OCI-LY7 (cell line): ENCODE data around the gene IL2RA. TPM values are rescaled to one million over a fixed set of nuclear protein-coding genes. Genes with fewer than 3 reads are reported as not detected.

Experiments
- BruUV-seq: library from RNA; stranded (reverse); fragments of 400-500 nt; replicated peaks from 2 replicates; lab custom pipeline; 2021; lab: Mats Ljungman, UMichigan
- CTCF ChIA-PET: fragments of 300-600 bp; sonication (Branson Sonifier 250); formaldehyde crosslinking; loops from one replicate; lab custom pipeline; 2022; ENCODE audit warnings: antibody characterized with exemption; ENCODE audit not compliant: unreplicated experiment; lab: Charles Lee
- POLR2A ChIA-PET: fragments of 300-600 bp; sonication (Branson Sonifier 250); formaldehyde crosslinking; loops from one replicate; lab custom pipeline; 2022; ENCODE audit warnings: antibody characterized with exemption; lab: Charles Lee
- DNase-seq: peaks from one replicate; pipeline ENCODE4 v3.0.0-alpha.2; 2015; ENCODE audit warnings: low spot score
- H2AFZ ChIP-seq: fragments of 200-600 bp; sonication (generic), shearing (Covaris generic); 2 replicates; pipeline ENCODE4 v1.6.1; 2014; ENCODE audit warnings: mild to moderate bottlenecking, antibody characterized with exemption, low read length, moderate library complexity
- H3K27ac ChIP-seq: fragments of 200-600 bp; sonication (generic); 2 replicates; pipeline ENCODE4 v1.5.1; 2014; ENCODE audit warnings: mixed run types, low read depth, mild to moderate bottlenecking, moderate library complexity, low read length, inconsistent platforms; ENCODE audit not compliant: poor library complexity, severe bottlenecking
- H3K36me3 ChIP-seq: fragments of 200-600 bp; sonication (generic); 2 replicates; pipeline ENCODE4 v1.6.1; 2014; ENCODE audit warnings: mild to moderate bottlenecking, antibody characterized with exemption, low read length, moderate library complexity, mixed read lengths; ENCODE audit not compliant: insufficient read depth
- H3K4me1 ChIP-seq: fragments of 200-600 bp; sonication (generic); 2 replicates; pipeline ENCODE4 v1.5.1; 2014; ENCODE audit warnings: mild to moderate bottlenecking, low read length; ENCODE audit not compliant: insufficient read depth, poor library complexity, severe bottlenecking
- H3K4me2 ChIP-seq: fragments of 200-600 bp; sonication (generic); 2 replicates; pipeline ENCODE4 v1.6.1; 2014; ENCODE audit warnings: mild to moderate bottlenecking, low read length
- H3K4me3 ChIP-seq: fragments of 200-600 bp; sonication (generic); 2 replicates; pipeline ENCODE4 v1.5.1; 2014; ENCODE audit warnings: mild to moderate bottlenecking, low read depth, low read length; ENCODE audit not compliant: poor library complexity, severe bottlenecking
- H3K79me2 ChIP-seq: fragments of 200-600 bp; sonication (generic); 2 replicates; pipeline ENCODE4 v1.6.1; 2016; ENCODE audit warnings: low read depth, mild to moderate bottlenecking, low read length, moderate library complexity, mixed read lengths; ENCODE audit not compliant: insufficient read depth
- H3K9me2 ChIP-seq: fragments of 200-600 bp; sonication (generic); 2 replicates; pipeline ENCODE4 v1.6.1; 2016; ENCODE audit warnings: mild to moderate bottlenecking, low read length, mixed read lengths; ENCODE audit not compliant: insufficient read depth
- H3K9me3 ChIP-seq: fragments of 200-600 bp; sonication (generic); 2 replicates; pipeline ENCODE4 v1.6.1; 2014; ENCODE audit warnings: mild to moderate bottlenecking, mixed run types, low read length, mixed read lengths
- H4K20me1 ChIP-seq: fragments of 200-600 bp; sonication (generic); 2 replicates; pipeline ENCODE4 v1.6.1; 2014; ENCODE audit warnings: mild to moderate bottlenecking, antibody characterized with exemption, low read length, moderate library complexity, mixed read lengths; ENCODE audit not compliant: insufficient read depth
- CTCF ChIP-seq: fragments of 200-600 bp; sonication (generic); conservative IDR thresholded peaks from 2 replicates; pipeline ENCODE4 v1.5.1; 2014; ENCODE audit warnings: mild to moderate bottlenecking, antibody characterized with exemption, low read length, moderate library complexity, mixed read lengths
- EZH2phosphoT487 ChIP-seq: fragments of 200-600 bp; sonication (generic); IDR thresholded peaks from 2 replicates; pipeline ENCODE4 v1.6.1; 2018; ENCODE audit warnings: low read depth, borderline replicate concordance, mild to moderate bottlenecking, mixed run types, antibody characterized with exemption, low read length, moderate library complexity, mixed read lengths
- intact Hi-C: fragments of 100-400 bp; cut with micrococcal nuclease; formaldehyde crosslinking; loops from one replicate; pipeline ENCODE4 v1.10.0; 2022; ENCODE audit not compliant: unreplicated experiment
- total RNA-seq, 2 experiments: library from RNA; depleted of rRNA in 1 of 2; stranded (reverse); fragments of >200 nt in 1 of 2; shearing (Covaris generic) in 1 of 2; gene quantifications; 2 replicates each; pipeline ENCODE4 v1.2.3, GENCODE V29; 2014 to 2022

The IL2RA gene
- total RNA-seq, 2 experiments from 2014 or later = 22.3 to 24.0 TPM

GRCh38 chr10:6091630-6092029, 29.5 kb upstream of the IL2RA start:
- Histone ChIP-seq H3K36me3 (peaks cover 67% of the 10 kb centered on the region), H3K9me3 (no peaks in the 10 kb centered on the region), H3K9me2 (no peaks in the 10 kb centered on the region), H3K4me2 (peak overlapping the region; percentile 75), H4K20me1 (peaks cover 44% of the 10 kb centered on the region), H3K4me1 (peaks cover 53% of the 10 kb centered on the region), H3K79me2 (peaks cover 88% of the 10 kb centered on the region), H2AFZ (no peak overlapping the region), H3K27ac (no peak overlapping the region), H3K4me3 (peak overlapping the region; percentile 60)
- ChIA-PET POLR2A (interaction anchor here (0.7 to 1.8 kb wide), 5 partner anchors 23 to 485 kb away, joined by 3 to 5 read pairs (median 4); no protein-coding TSS in a partner anchor), CTCF (no interaction called here)
- no TSS peak for BruUV-seq
- intact Hi-C loops = loop anchor here (1.0 kb wide), 1 partner anchor 10 kb away; no protein-coding TSS in a partner anchor
- peak; percentile 53 for DNase-seq
- TF ChIP-seq CTCF = peak; percentile 41; the same call in 1 of the 2 replicates
- TF ChIP-seq EZH2phosphoT487 = no peak

GRCh38 chr10:6089334-6090219, 27.4 kb upstream of the IL2RA start:
- H3K4me3 ChIP-seq = peak overlapping the region; percentile 93
- H2AFZ ChIP-seq = no peak overlapping the region
- peak overlapping the region; percentile 96 for H3K4me2 ChIP-seq
- DNase-seq = peak; percentile 61
- ChIA-PET POLR2A (interaction anchor here (0.6 to 1.2 kb wide), 5 partner anchors 21 to 76 kb away, joined by 3 read pairs; no protein-coding TSS in a partner anchor), CTCF (no interaction called here)
- intact Hi-C loops = loop anchor here (5.0 to 10.0 kb wide), 4 partner anchors 197 to 402 kb away; partner anchors contain the start of genes FBH1 and GDI2
- peak overlapping the region; percentile 54 for H3K27ac ChIP-seq
- H4K20me1 ChIP-seq = peaks cover 38% of the 10 kb centered on the region
- H3K36me3 ChIP-seq = peaks cover 47% of the 10 kb centered on the region
- no peak for TF ChIP-seq EZH2phosphoT487
- no peaks in the 10 kb centered on the region for H3K9me2 ChIP-seq
- H3K4me1 ChIP-seq = peaks cover 66% of the 10 kb centered on the region
- no TSS peak for BruUV-seq
- peaks cover 67% of the 10 kb centered on the region for H3K79me2 ChIP-seq
- no peaks in the 10 kb centered on the region for H3K9me3 ChIP-seq

- Histone ChIP-seq H3K9me3 (no peaks in the 10 kb centered on the region), H3K27ac (peak within 1 kb of the TSS; percentile 83), H4K20me1 (peaks cover 30% of the 10 kb centered on the region), H3K9me2 (no peaks in the 10 kb centered on the region), H3K4me2 (peak within 1 kb of the TSS; percentile 96), H3K4me3 (peak within 1 kb of the TSS; percentile 93), H3K36me3 (peaks cover 41% of the 10 kb centered on the region), H2AFZ (peak within 1 kb of the TSS; percentile 50; the same call in 1 of the 2 replicates), H3K4me1 (peaks cover 71% of the 10 kb centered on the region), H3K79me2 (peaks cover 60% of the 10 kb centered on the region)
- no TSS peak for BruUV-seq
- CTCF ChIA-PET = no interaction called here
- TF ChIP-seq CTCF (peak; percentile 100), EZH2phosphoT487 (no peak)
- POLR2A ChIA-PET = no interaction called here
- peak; percentile 98 for DNase-seq
- intact Hi-C loops = loop anchor here (1.0 to 10.0 kb wide), 7 partner anchors 20 to 402 kb away; partner anchors contain the start of genes FBH1 and GDI2
Observed at GRCh38 chr10:6088721-6089333, 26.7 kb upstream of the IL2RA start, which contains the start of gene RBM17. TSS of gene RBM17 (plus strand) at chr10:6089034. CDS start at chr10:6097066, 8,032 bp downstream.
